GM19239 (cell line): ENCODE results near the gene KRTAP5-2.
"Not testable (repeated sequence)": the region's sequence is repeated elsewhere in the genome, so short reads cannot be mapped to it uniquely, and the experiment has no call there.

Experiments used
- DNase-seq: peaks from one replicate; pipeline ENCODE4 v3.0.0; 2011; ENCODE audit warnings: low spot score; ENCODE audit not compliant: insufficient read length
- FAIRE-seq: peaks from 2 replicates; lab custom pipeline; 2011; peaks lifted over from hg19 to GRCh38; lab: Jason Lieb, UNC

KRTAP5-2 gene

GRCh38 chr11:1597994-1598380, at the start of gene KRTAP5-2:
Gene KRTAP5-2, minus strand, starts transcription at chr11:1598294. Its CDS starts 44 bp downstream, at chr11:1598250.
- FAIRE-seq (no peak), DNase-seq (no peak)

- DNase-seq, FAIRE-seq: not testable (repeated sequence)
Observed at GRCh38 chr11:1646540-1646939, 48.4 kb upstream of the KRTAP5-2 start.

DNA sequence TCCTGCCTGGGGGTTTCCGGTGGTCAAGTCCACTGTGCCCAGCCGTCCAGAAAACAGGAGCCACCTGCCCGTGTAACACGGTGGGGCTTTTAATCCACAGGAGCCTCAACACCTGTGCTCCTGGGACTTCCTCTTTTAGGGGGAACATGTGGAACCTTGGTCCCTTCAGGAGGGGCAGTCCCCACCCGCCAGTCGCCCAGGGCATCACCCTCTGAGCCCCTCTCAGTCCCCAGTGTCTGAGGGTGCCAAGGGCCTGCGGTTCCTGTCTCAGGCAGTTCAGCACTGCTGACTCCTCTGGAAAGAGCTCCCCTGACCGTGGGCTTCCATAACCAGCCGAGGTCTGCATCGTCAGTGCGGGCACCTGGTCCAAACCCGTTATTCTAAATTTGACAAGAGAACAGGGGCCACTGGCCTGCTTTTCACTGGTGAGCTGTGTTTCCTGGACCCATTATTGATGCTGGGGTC, 47.3 kb upstream of the KRTAP5-2 start:
- no peak for DNase-seq
- no peak for FAIRE-seq

- no peak for DNase-seq
- FAIRE-seq = no peak
Observed at GRCh38 chr11:1644601-1645356, 46.7 kb upstream of the KRTAP5-2 start.

DNA sequence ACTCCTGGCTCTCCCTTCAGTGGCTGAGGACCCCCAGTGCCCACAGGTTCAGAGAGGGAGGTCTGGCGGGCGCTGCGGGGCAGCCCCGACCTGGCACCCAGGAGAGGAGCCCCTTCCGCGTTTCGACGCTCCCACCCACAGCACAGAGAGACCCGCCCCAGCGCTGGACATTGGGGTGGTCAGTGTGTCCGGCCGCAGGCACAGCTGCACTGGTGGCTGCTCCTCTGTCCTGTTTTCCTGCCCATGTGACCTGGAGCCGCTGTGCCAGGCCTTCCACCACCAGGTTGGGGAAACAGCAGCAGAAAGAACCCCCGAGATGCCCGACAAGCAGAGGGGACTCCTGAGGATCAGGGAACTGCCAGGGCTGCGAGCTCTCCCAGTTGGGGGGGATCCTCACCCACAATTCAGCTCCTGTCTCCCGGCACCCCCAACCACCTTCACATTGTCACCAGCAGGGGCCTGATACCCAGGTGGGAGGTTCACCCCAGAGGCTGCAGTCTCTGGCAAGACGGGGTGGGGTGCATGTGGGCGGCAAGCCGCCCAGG, 45.1 kb upstream of the KRTAP5-2 start:
- no peak for FAIRE-seq

DNA sequence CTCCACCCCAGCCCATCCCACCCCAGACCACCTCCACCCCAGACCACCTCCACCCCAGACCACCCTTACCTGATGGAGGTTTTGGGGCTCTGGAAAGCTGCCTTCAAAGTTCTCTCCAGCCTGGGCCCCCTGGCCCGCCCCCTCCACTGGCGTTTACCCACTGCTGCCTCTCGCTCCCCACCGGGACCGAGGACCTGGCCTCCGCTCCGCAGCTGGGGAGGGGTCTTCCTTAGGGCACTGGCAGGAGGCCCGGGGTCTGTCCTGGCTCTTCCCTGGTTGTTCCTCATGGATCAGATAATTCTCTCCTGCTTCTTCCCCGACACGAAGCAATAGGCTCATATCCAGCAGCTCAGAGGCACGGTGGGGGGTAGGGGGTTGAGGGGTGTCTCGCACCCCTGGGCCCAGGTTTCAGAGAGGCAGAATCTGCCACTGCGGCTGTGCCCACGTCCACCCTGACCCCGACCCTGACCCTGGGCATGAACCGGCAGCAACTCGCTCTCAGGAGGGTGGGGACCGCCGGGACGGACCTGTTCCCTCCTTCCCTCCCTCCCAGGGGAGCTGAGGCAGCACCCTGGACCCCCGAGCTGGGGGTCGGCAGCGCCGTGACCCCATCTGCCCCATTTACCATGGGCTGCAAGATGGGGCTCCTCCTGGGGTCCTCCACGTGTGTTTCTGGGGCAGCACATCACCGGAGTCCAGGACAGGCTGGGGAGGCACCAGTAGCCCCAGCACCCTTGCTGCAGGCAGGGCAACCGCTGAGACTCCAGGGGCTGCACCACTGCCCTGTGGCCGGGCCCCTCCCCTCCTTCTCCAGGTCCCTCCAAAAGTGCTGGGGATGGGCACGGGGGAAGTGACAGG, 44.4 kb upstream of the KRTAP5-2 start:
- FAIRE-seq = no peak
- no peak for DNase-seq

More for the DNA sequence above, 45.1 kb upstream of the KRTAP5-2 start:
- DNase-seq = no peak

- DNase-seq (no peak), FAIRE-seq (no peak)
Observed at GRCh38 chr11:1641096-1641495, 43.0 kb upstream of the KRTAP5-2 start.

DNA sequence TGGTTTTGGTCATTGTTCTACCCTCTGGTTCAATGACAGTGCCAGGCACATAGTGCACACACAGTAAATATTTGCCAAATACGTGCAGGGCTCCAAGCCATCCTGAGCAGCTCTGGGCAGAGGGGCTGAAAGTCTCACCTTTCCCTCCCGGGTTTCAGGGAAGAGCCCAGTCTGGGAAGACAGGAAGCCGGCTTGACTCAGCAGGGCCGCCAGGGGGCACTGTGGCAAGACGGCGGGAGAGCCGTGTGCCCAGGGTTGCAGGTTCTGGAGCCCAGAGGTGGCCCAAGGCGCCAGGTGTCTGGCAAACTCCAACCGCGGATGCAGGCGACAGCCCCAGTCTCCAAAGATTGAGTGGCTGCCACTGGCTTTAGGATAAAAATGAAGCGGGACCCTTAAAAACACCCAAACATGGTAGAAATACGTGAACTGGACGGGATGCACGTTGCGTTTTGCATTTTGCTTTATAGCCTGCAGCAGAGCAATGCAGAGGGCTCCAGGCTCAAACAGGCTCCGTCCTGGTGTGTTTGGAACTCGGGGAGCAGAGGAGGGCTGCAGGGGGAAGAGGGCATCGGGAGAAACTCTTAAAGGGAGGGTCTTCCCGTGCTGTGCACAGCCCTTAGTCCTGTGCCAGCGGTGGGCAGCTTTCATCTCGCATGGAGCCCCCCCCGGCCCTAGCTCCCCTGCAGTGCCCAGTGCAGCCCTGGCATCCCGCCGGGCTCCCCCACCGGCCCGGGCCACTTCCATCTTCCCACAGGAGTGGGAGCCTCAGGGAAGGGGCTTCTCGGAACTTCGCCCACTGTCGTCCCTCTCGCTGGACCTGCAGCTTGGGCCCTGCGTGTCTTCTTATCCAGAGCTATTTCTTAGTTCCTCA, 42.2 kb upstream of the KRTAP5-2 start:
- FAIRE-seq (no peak), DNase-seq (peak; percentile 44)

- no peak for FAIRE-seq
- DNase-seq = no peak
Observed at GRCh38 chr11:1639666-1640065, 41.6 kb upstream of the KRTAP5-2 start.

DNA sequence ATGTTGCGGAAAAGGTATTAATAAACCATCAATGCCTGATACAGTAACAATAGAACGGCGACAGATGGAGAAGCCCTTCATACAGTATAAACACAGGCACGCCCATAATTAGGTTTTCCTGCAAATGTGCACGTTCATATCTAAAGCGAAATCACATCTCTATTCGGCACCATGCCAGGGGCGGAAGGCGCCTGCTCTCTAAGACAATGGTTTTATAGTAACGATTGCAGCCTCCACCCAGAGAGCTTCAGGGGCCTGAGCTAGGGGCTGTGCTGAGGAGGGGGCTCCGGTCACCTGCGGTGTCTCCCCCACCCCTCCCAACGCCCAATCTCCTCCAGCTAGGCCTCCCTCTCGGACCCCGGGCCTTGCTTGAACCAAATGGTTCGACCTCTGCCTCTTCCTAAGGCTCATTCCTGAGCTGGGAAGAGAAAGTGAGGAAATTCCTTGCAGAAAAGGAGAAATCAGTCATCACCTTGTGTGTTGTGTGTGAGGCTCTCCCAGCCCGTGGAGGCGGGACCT, 41.1 kb upstream of the KRTAP5-2 start:
- FAIRE-seq = no peak

GRCh38 chr11:1638344-1638743, 40.2 kb upstream of the KRTAP5-2 start:
- no peak for FAIRE-seq
- DNase-seq = no peak

More for the DNA sequence above, 41.1 kb upstream of the KRTAP5-2 start:
- no peak for DNase-seq

DNA sequence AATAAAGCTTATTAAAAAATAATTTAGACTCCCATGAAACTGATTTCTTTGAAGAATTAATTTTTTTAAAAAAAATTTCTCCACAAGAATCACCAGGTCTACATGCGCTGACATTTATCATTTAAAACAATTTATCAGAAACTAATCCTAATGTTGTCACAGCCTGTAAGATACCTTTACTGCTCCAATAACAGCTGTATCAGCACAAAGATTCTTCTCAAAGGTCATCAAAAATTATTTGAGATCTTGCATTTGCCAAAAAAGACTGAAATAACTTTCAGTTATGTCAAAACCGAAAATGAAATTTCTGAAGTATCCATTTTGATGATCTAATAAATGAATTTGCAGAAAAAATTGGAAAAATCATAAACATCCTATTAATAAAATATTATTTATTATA, 39.5 kb upstream of the KRTAP5-2 start:
- DNase-seq (no peak), FAIRE-seq (no peak)

GRCh38 chr11:1636291-1636950, 38.3 kb upstream of the KRTAP5-2 start:
- FAIRE-seq (no peak), DNase-seq (no peak)

- DNase-seq = no peak
- no peak for FAIRE-seq
Observed at GRCh38 chr11:1633864-1634263, 35.8 kb upstream of the KRTAP5-2 start.

- DNase-seq (no peak), FAIRE-seq (no peak)
Observed at GRCh38 chr11:1632053-1632714, 34.1 kb upstream of the KRTAP5-2 start.

DNA sequence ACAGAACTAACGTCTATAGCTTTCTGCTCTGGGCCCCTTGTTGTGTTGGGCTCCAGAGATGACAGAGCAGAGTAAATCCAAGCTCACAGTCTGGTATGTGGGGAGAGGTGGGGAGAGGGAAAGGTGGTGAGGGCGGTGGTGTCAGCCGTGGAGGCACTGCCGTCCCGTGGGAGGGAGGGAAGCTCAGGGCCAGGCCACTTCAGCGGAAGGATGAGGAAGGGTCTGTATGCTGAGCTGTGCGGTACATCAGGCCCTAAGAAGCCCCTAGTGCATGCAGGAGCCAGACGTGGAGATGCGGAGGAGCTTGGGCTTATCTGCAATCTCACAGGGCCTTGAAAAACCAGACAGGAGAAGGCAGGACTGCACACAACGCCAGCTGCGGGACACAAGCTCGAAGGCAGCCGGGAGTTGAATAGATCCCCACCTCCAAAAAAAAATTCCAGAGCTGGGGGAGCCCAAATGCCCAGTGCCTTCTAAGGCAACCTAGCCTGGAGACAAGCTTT, 33.0 kb upstream of the KRTAP5-2 start:
- no peak for FAIRE-seq

GRCh38 chr11:1630271-1630670, 32.2 kb upstream of the KRTAP5-2 start:
- DNase-seq (no peak), FAIRE-seq (no peak)

More for the DNA sequence above, 33.0 kb upstream of the KRTAP5-2 start:
- no peak for DNase-seq
